Measurements from ENCODE around the gene SPRY4. TPM values are rescaled to one million over a fixed set of nuclear protein-coding genes. Genes with fewer than 3 reads are reported as not detected.

The SPRY4 gene
- total and polyA plus RNA-seq, 2 of the 13 experiments (the other 11 are each of a cell fraction or from before 2014, with no cell fraction given), result 8.9 to 17.8 TPM

DNA sequence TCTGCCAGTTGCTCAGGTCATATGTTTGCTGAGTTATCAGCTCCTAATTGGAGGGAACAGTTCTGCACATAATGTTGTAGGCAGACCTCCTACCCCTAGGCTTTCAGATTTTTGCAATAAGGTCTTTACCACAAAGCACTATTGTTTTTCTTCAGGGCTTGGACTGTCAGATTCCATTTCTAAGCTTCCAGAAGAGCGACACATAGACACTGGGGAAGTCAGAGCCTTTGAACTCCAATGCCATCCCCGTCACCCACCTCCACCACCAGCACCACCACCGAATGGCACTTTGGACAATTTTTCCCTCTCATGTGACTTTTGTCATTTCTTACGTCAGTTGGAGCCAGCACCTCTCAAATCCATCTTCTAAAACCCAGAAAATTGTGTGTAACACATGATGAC lies 28.3 kb upstream of the SPRY4 start (continued):
- TF ChIP-seq ZNF768 (CRISPR knock-in tag; IDR thresholded peaks at IDR 0.05) (no peak), HMGXB3 (CRISPR knock-in tag; IDR thresholded peaks at IDR 0.05; ENCODE audit: borderline replicate concordance) (no peak), ZHX1 (CRISPR knock-in tag; IDR thresholded peaks at IDR 0.05; ENCODE audit: low read depth) (no peak), ZFP90 (CRISPR knock-in tag; IDR thresholded peaks at IDR 0.05; ENCODE audit: borderline replicate concordance) (0 out of 2 replicates have a peak, but pooled peaks have one; percentile 45), DNMT3B (CRISPR knock-in tag; conservative IDR thresholded peaks at IDR 0.05) (no peak), STAT5B (CRISPR knock-in tag; IDR thresholded peaks at IDR 0.05) (no peak), ZNF180 (CRISPR knock-in tag; IDR thresholded peaks at IDR 0.05; ENCODE audit: borderline replicate concordance, low read depth) (no peak), ZNF530 (CRISPR knock-in tag; IDR thresholded peaks at IDR 0.05; ENCODE audit: low read depth) (no peak), NRL (CRISPR knock-in tag; IDR thresholded peaks at IDR 0.05; ENCODE audit: borderline replicate concordance) (no peak), CBX2 (IDR thresholded peaks at IDR 0.05; ENCODE audit: low read depth, low read length) (no peak), CBX2 (CRISPR knock-in tag; IDR thresholded peaks at IDR 0.05; ENCODE audit: low read depth) (no peak), SOX13 (IDR thresholded peaks at IDR 0.05) (peak; percentile 43), SOX13 (CRISPR knock-in tag; conservative IDR thresholded peaks at IDR 0.05 in 1 of 2, IDR thresholded peaks at IDR 0.05 in 1 of 2) (peak in 1 of 2 experiments; percentile 83; a peak in 2 of 4 replicates), EEA1 (CRISPR knock-in tag; IDR thresholded peaks at IDR 0.05; ENCODE audit: borderline replicate concordance) (no peak), NCOR1 (IDR thresholded peaks at IDR 0.05; ENCODE audit: borderline replicate concordance, low read length) (no peak; the same call in 1 of the 2 replicates), SNAPC4 (CRISPR knock-in tag; IDR thresholded peaks at IDR 0.05) (no peak)
- TF ChIP-seq, protein P1, sequence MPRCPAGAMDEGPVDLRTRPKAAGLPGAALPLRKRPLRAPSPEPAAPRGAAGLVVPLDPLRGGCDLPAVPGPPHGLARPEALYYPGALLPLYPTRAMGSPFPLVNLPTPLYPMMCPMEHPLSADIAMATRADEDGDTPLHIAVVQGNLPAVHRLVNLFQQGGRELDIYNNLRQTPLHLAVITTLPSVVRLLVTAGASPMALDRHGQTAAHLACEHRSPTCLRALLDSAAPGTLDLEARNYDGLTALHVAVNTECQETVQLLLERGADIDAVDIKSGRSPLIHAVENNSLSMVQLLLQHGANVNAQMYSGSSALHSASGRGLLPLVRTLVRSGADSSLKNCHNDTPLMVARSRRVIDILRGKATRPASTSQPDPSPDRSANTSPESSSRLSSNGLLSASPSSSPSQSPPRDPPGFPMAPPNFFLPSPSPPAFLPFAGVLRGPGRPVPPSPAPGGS (CRISPR knock-in tag; IDR thresholded peaks at IDR 0.05), result no peak

Measured in HepG2 (cell line).